Hepatocyte (in vitro differentiated cells): ENCODE results near the gene DAB1.

Experiments used
- EZH2 ChIP-seq: fragments of 200-600 bp; sonication (generic); IDR thresholded peaks from 2 replicates; pipeline ENCODE4 v1.6.1; 2016; ENCODE audit warnings: antibody characterized with exemption, mild to moderate bottlenecking, borderline replicate concordance
- EZH2phosphoT487 ChIP-seq: fragments of 200-600 bp; sonication (generic); IDR thresholded peaks from one replicate; pipeline ENCODE4 v1.6.1; 2018; ENCODE audit warnings: antibody characterized with exemption, mild to moderate bottlenecking, low read depth, moderate library complexity; ENCODE audit not compliant: unreplicated experiment, severe bottlenecking

- TF ChIP-seq EZH2phosphoT487: no peak
- no peak for TF ChIP-seq EZH2
Observed at GRCh38 chr1:57325117-57325516, 98.7 kb downstream of the DAB1 start.
